Epithelial cell of proximal tubule (primary cell): ENCODE data around the gene MAP3K19. TPM values are rescaled to one million over a fixed set of nuclear protein-coding genes. Genes with fewer than 3 reads are reported as not detected.
"Not testable (repeated sequence)": the region's sequence is repeated elsewhere in the genome, so short reads cannot be mapped to it uniquely, and the experiment has no call there.

Experiments used
- DNase-seq: peaks from one replicate; pipeline ENCODE4 v3.0.0-alpha.2; 2011; ENCODE audit warnings: low read depth
- H3K4me3 ChIP-seq: 2 replicates; pipeline ENCODE4 v1.5.1; 2011; ENCODE audit warnings: low read depth, mild to moderate bottlenecking, low read length
- CTCF ChIP-seq: conservative IDR thresholded peaks from 2 replicates; pipeline ENCODE4 v1.5.1; 2012; ENCODE audit warnings: low read depth, mild to moderate bottlenecking, low read length
- total RNA-seq: library from RNA; depleted of rRNA; stranded (reverse); fragments of >200 nt; gene quantifications from 2 replicates; pipeline ENCODE4 v1.2.3, GENCODE V29; 2015

Gene MAP3K19
- total RNA-seq, 1 donor from 2014 or later = not detected

- TF ChIP-seq CTCF = no peak
- no peak overlapping the region for H3K4me3 ChIP-seq
- no peak for DNase-seq
Observed at GRCh38 chr2:135091681-135092080, 44.4 kb upstream of the MAP3K19 start.

GRCh38 chr2:135089597-135089996 is 42.4 kb upstream of the MAP3K19 start:
- not testable (repeated sequence) for DNase-seq, H3K4me3 ChIP-seq

- no peak for TF ChIP-seq CTCF
- no peak for DNase-seq
Observed at GRCh38 chr2:135086222-135086621, 39.0 kb upstream of the MAP3K19 start.

GRCh38 chr2:135078417-135078816 is 31.2 kb upstream of the MAP3K19 start:
- H3K4me3 ChIP-seq = no peak overlapping the region
- TF ChIP-seq CTCF = no peak
- no peak for DNase-seq

More at GRCh38 chr2:135086222-135086621, 39.0 kb upstream of the MAP3K19 start:
- no peak overlapping the region for H3K4me3 ChIP-seq

GRCh38 chr2:135076556-135076955 is 29.3 kb upstream of the MAP3K19 start:
- no peak for DNase-seq
- H3K4me3 ChIP-seq = no peak overlapping the region
- TF ChIP-seq CTCF = no peak

- no peak overlapping the region for H3K4me3 ChIP-seq
- DNase-seq = no peak
- TF ChIP-seq CTCF = no peak
Observed at GRCh38 chr2:135074216-135074615, 27.0 kb upstream of the MAP3K19 start.

- no peak for DNase-seq
- no peak for TF ChIP-seq CTCF
- H3K4me3 ChIP-seq = no peak overlapping the region
Observed at GRCh38 chr2:135072125-135072997, 25.1 kb upstream of the MAP3K19 start.
